Measurements from ENCODE around the gene CDH13. TPM values are rescaled to one million over a fixed set of nuclear protein-coding genes. Genes with fewer than 3 reads are reported as not detected.

CDH13 gene
- total RNA-seq, 4 donors from 2014 or later: 5.8 to 36.7 (median 20.4) TPM

GRCh38 chr16:83542491-83542890, 915.7 kb downstream of the CDH13 start:
- DNase-seq (peak; percentile 4 to 27), ATAC-seq (peak in 1 of 2 donors; percentile 39)
- intact Hi-C loops (cut with DNase I; ENCODE audit: low total_unique reads) (no loop called here), in situ Hi-C loops (cut with MboI; ENCODE audit: low sequenced_read_pairs in 4 of 4) (no loop called here)
- no peaks in the 10 kb centered on the region for H3K27me3 ChIP-seq
- no peak overlapping the region for H3K4me3 ChIP-seq
- no peak overlapping the region for H3K27ac ChIP-seq
- TF ChIP-seq, protein P1, sequence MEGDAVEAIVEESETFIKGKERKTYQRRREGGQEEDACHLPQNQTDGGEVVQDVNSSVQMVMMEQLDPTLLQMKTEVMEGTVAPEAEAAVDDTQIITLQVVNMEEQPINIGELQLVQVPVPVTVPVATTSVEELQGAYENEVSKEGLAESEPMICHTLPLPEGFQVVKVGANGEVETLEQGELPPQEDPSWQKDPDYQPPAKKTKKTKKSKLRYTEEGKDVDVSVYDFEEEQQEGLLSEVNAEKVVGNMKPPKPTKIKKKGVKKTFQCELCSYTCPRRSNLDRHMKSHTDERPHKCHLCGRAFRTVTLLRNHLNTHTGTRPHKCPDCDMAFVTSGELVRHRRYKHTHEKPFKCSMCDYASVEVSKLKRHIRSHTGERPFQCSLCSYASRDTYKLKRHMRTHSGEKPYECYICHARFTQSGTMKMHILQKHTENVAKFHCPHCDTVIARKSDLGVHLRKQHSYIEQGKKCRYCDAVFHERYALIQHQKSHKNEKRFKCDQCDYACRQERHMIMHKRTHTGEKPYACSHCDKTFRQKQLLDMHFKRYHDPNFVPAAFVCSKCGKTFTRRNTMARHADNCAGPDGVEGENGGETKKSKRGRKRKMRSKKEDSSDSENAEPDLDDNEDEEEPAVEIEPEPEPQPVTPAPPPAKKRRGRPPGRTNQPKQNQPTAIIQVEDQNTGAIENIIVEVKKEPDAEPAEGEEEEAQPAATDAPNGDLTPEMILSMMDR (IDR thresholded peaks at IDR 0.05 in 4 of 5, conservative IDR thresholded peaks at IDR 0.05 in 1 of 5): no peak
- no peak for TF ChIP-seq POLR2A (IDR thresholded peaks at IDR 0.05)
- H3K36me3 ChIP-seq: no peaks in the 10 kb centered on the region
- H3K9me3 ChIP-seq: no peaks in the 10 kb centered on the region
- peaks cover 3 to 7% of the 10 kb centered on the region in 2 donors for H3K4me1 ChIP-seq

- Histone ChIP-seq H3K9me3 (no peaks in the 10 kb centered on the region), H3K27ac (no peak overlapping the region), H3K4me1 (no peaks in the 10 kb centered on the region), H3K36me3 (no peaks in the 10 kb centered on the region), H3K27me3 (no peaks in the 10 kb centered on the region), H3K4me3 (no peak overlapping the region)
- no peak for TF ChIP-seq POLR2A (IDR thresholded peaks at IDR 0.05)
- TF ChIP-seq, protein P1 (IDR thresholded peaks at IDR 0.05 in 4 of 5, conservative IDR thresholded peaks at IDR 0.05 in 1 of 5): no peak
- in situ Hi-C loops (cut with MboI; ENCODE audit: low sequenced_read_pairs in 4 of 4) (no loop called here), intact Hi-C loops (cut with DNase I; ENCODE audit: low total_unique reads) (no loop called here)
- ATAC-seq: no peak
- DNase-seq: no peak
Observed at GRCh38 chr16:83549316-83550182, 922.8 kb downstream of the CDH13 start.

GRCh38 chr16:83550183-83550569, 923.4 kb downstream of the CDH13 start:
- no peaks in the 10 kb centered on the region for H3K27me3 ChIP-seq
- TF ChIP-seq POLR2A (IDR thresholded peaks at IDR 0.05): no peak
- TF ChIP-seq, protein P1 (IDR thresholded peaks at IDR 0.05 in 4 of 5, conservative IDR thresholded peaks at IDR 0.05 in 1 of 5): no peak
- no peaks in the 10 kb centered on the region for H3K9me3 ChIP-seq
- H3K4me3 ChIP-seq: no peak overlapping the region
- intact Hi-C loops (cut with DNase I; ENCODE audit: low total_unique reads): no loop called here
- H3K36me3 ChIP-seq: no peaks in the 10 kb centered on the region
- H3K4me1 ChIP-seq: no peaks in the 10 kb centered on the region
- in situ Hi-C loops (cut with MboI; ENCODE audit: low sequenced_read_pairs in 4 of 4): no loop called here
- no peak for ATAC-seq
- H3K27ac ChIP-seq: no peak overlapping the region
- DNase-seq: no peak

DNA sequence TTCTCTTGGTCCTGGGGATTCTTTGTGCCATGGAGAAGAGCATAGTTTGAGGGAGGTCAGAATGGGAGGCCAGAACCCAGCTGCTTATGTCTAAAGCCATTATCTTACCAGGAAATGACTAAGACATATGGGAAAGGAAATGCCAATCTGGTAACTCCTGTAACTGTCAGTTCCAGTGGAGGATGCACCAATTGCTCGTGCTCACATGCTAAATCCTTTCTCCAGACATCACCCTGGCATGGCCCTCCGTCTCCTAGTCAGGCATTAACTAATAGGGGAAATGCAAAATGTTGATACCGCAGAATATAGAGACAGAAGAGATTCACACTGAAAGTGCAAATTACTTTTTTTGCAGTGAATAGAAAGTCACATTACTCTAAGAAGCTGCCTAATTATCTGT, 925.5 kb downstream of the CDH13 start:
- Histone ChIP-seq H3K27ac (no peak overlapping the region), H3K4me3 (no peak overlapping the region), H3K4me1 (no peaks in the 10 kb centered on the region), H3K27me3 (no peaks in the 10 kb centered on the region), H3K9me3 (no peaks in the 10 kb centered on the region), H3K36me3 (no peaks in the 10 kb centered on the region)
- in situ Hi-C loops (cut with MboI; ENCODE audit: low sequenced_read_pairs in 4 of 4) (no loop called here), intact Hi-C loops (cut with DNase I; ENCODE audit: low total_unique reads) (no loop called here)
- DNase-seq (no peak), ATAC-seq (no peak)
- TF ChIP-seq, protein P1 (IDR thresholded peaks at IDR 0.05 in 4 of 5, conservative IDR thresholded peaks at IDR 0.05 in 1 of 5): no peak
- TF ChIP-seq POLR2A (IDR thresholded peaks at IDR 0.05): no peak
